Measurements from ENCODE around the gene PTCH1.

- no peak for TF ChIP-seq CTCF (IDR thresholded peaks at IDR 0.05)
- TF ChIP-seq POLR2A (IDR thresholded peaks at IDR 0.05): peak in 1 of 2 donors; percentile 38
- peak in 1 of 2 donors; percentile 67 for TF ChIP-seq POLR2AphosphoS5 (IDR thresholded peaks at IDR 0.05; ENCODE audit: insufficient read depth in 1 of 2, low read depth in 1 of 2)
These were observed 9.9 kb downstream of the PTCH1 start for GRCh38 chr9:95506678-95507463.
